GM13977 (cell line): ENCODE data around the gene GLYATL1.

Source experiments
- DNase-seq: peaks from one replicate; pipeline ENCODE4 v3.0.0; 2012; ENCODE audit warnings: low spot score
- in situ Hi-C: fragments of 300-500 bp; cut with MboI; formaldehyde crosslinking; loops from one replicate; pipeline ENCODE4 v1.12.0; 2022; ENCODE audit warnings: low sequenced_read_pairs, low pct_unique_long_range_greater_than_20kb, mixed read lengths, inconsistent platforms; ENCODE audit not compliant: unreplicated experiment
- TF ChIP-seq, protein P1 (sequence below): IDR thresholded peaks from 2 replicates; pipeline ENCODE4 v1.5.1; 2012; ENCODE audit warnings: mild to moderate bottlenecking, control low read depth; ENCODE audit not compliant: insufficient read depth; ENCODE audit errors: extremely low read depth, missing control alignments

Gene GLYATL1

DNA sequence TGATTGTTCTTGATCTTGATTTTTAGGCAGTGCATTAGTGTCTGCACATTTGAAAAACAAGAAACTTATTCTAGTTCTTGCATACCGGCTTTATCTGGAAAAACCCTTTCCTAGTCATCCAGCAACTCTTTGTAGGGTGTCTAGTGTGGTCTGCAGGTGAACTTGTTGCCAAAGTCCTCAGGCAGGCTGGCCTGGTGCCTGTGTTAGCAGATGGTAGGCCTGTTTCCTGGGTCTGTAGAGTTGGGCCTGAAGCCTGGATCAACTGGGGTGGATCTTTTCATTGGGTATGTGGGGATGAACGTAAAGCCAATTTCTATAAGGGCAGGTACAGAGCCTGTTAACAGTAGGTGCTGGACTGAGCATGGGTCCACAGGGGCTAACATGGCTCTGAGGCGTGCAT is 5.6 kb upstream of the GLYATL1 start:
- no peak for DNase-seq
- in situ Hi-C loops, result no loop called here
- TF ChIP-seq, protein P1, sequence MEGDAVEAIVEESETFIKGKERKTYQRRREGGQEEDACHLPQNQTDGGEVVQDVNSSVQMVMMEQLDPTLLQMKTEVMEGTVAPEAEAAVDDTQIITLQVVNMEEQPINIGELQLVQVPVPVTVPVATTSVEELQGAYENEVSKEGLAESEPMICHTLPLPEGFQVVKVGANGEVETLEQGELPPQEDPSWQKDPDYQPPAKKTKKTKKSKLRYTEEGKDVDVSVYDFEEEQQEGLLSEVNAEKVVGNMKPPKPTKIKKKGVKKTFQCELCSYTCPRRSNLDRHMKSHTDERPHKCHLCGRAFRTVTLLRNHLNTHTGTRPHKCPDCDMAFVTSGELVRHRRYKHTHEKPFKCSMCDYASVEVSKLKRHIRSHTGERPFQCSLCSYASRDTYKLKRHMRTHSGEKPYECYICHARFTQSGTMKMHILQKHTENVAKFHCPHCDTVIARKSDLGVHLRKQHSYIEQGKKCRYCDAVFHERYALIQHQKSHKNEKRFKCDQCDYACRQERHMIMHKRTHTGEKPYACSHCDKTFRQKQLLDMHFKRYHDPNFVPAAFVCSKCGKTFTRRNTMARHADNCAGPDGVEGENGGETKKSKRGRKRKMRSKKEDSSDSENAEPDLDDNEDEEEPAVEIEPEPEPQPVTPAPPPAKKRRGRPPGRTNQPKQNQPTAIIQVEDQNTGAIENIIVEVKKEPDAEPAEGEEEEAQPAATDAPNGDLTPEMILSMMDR, result no peak

DNA sequence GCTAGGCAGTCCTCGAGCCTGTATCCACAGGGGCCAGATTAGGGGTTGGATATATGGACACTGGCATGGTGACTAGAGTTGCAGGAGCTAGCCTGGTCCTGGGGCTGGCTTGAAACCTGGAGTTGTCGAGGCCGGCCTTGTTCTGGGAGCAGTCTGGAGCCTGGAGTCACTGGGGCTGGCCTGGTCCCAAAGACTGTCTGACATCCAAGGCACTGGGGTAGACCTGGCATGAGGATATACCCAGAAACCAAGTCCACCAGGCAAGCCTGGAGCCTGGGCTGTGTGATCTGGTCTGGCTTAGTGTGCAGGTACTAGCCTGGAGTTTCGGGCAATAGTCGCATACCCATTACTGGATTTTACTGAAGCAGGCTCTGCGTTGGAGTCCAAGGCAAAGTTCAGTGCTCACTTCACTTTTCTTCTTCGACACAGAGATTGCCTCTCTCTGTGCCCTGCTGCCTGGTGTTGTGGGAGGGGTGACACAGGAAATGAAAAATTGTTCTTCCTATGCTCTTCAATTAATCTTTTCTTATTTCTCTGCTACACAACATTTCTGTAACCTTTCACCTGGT is 4.3 kb upstream of the GLYATL1 start:
- TF ChIP-seq, protein P1, result no peak
- in situ Hi-C loops, result no loop called here
- no peak for DNase-seq

DNA sequence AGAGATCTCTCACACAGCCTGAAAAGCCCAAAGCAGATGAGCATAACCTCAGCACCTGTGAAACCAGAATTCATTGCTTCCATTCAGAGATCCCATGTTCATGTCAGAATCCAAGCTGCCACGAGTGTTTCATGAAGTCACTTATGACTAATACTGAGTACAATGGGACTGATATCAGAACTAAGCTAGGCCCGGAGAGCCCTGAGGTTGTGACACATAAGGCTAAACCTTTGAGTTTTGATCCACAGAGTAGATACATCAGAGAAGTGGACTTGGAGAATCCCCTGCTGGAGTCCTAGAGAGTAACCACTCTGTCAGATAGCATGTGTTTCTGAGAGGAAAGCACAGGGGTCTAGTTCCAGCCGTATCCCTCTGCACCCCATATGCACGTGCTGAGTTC is 890 bp upstream of the GLYATL1 start:
- TF ChIP-seq, protein P1, result no peak
- in situ Hi-C loops, result no loop called here
- DNase-seq, result no peak

DNA sequence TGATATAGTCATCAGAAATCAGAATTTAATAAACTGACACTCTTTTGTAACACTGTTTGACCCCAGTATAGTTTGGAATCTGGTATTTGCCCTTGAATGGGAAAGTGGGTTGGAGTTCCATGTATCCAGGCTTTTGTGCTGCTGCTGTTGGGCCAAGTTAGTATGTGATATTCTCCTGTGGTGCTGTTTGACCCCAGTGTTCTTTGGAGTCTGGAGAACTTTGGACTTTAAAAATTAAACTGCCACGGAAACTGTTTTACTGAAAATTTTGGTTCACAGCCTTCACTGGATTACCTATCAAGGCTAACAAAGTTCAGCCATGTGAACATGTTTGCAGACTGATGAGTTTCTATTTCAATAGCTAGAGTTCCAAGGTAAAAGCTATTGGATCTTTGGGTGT is 740 bp downstream of the GLYATL1 start:
- TF ChIP-seq, protein P1, result no peak
- in situ Hi-C loops, result no loop called here
- DNase-seq, result no peak

DNA sequence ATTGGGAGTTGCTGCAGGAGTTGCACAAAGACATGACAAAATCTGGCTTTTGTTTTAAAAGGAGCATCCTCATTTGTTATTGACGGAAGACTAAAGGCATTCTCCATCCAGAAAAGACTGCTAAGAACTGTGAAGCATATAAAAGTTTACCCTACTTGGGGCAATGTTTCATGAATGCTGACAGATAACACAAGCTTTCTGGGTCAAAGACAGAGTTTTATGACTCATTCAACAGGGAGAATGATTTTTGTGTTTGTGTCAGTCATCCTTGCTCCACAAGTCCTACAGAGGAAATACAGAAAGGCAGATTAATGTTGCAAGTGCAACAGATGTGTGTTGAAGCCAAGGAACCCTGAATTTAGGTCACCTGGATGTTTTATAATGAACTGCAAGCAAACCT is 2.5 kb downstream of the GLYATL1 start:
- TF ChIP-seq, protein P1, result no peak
- in situ Hi-C loops, result no loop called here
- no peak for DNase-seq

DNA sequence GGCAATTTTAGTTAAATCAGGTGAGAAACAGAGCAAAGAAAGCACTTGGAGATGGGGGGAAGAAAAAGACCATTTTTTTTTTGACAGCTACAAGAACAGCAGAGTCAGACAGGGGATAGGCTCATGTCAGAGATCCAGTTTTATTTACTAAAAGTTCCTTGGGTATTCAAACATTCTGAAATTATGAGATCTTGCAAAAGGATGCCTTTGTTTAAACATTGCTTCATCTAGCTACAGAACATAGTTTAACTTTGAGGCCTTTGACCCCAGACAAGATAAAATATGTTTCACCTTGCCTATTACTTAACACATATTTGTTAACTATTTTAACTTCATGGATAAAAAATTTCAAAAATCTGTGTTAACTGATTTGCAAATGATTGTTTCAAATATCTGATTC is 6.4 kb downstream of the GLYATL1 start:
- TF ChIP-seq, protein P1, result no peak
- in situ Hi-C loops, result no loop called here
- no peak for DNase-seq

DNA sequence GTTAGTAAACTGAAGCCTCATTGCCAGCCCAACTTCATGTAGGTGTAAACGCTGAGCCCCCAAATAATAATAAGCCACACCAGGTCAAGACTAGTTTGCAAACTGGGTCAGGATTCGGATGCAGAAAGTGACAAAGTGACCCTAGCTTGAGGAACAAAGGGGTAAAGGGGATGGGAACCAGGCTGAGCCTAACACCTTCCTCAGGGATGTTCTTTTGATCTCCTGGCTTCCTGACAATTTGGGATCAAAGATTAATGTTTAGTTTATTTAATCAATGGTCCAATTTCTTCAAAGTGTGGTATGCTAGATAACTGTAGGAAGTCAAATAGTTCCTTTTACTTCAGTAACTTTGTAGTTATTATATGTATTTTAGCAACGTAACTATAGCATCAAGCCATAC is 9.9 kb downstream of the GLYATL1 start:
- DNase-seq, result no peak
- TF ChIP-seq, protein P1, result no peak
- in situ Hi-C loops, result no loop called here
